Panc1 (cell line): ENCODE results near the gene ZCCHC17.

ENCODE experiments used
- POLR2AphosphoS5 ChIP-seq: IDR thresholded peaks from 2 replicates; pipeline ENCODE4 v1.6.1; 2012; ENCODE audit warnings: mild to moderate bottlenecking, low read depth, low read length, moderate library complexity
- REST ChIP-seq, 2 experiments: IDR thresholded peaks; 2 replicates each; pipeline ENCODE4 v1.6.1; 2011 to 2012; ENCODE audit warnings: low read depth in 2 of 2, control low read depth in 1 of 2, low read length in 1 of 2, mild to moderate bottlenecking in 1 of 2, moderate library complexity in 1 of 2; ENCODE audit not compliant: insufficient read depth in 1 of 2
- SIN3A ChIP-seq: IDR thresholded peaks from 2 replicates; pipeline ENCODE4 v1.6.1; 2012; ENCODE audit warnings: low read depth, mild to moderate bottlenecking, low read length, moderate library complexity, borderline replicate concordance; ENCODE audit not compliant: insufficient read depth
- TF ChIP-seq, protein P1 (sequence below): fragments of 450-650 bp; IDR thresholded peaks from 2 replicates; pipeline ENCODE4 v1.5.1; 2017; ENCODE audit warnings: mild to moderate bottlenecking

GRCh38 chr1:31310198-31310597, 13.4 kb downstream of the ZCCHC17 start:
- TF ChIP-seq, protein P1, sequence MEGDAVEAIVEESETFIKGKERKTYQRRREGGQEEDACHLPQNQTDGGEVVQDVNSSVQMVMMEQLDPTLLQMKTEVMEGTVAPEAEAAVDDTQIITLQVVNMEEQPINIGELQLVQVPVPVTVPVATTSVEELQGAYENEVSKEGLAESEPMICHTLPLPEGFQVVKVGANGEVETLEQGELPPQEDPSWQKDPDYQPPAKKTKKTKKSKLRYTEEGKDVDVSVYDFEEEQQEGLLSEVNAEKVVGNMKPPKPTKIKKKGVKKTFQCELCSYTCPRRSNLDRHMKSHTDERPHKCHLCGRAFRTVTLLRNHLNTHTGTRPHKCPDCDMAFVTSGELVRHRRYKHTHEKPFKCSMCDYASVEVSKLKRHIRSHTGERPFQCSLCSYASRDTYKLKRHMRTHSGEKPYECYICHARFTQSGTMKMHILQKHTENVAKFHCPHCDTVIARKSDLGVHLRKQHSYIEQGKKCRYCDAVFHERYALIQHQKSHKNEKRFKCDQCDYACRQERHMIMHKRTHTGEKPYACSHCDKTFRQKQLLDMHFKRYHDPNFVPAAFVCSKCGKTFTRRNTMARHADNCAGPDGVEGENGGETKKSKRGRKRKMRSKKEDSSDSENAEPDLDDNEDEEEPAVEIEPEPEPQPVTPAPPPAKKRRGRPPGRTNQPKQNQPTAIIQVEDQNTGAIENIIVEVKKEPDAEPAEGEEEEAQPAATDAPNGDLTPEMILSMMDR: no peak
- TF ChIP-seq POLR2AphosphoS5 (no peak), SIN3A (no peak), REST (IDR thresholded peaks at IDR 0.05; ENCODE audit: insufficient read depth in 1 of 2, low read depth in 2 of 2, low read length in 1 of 2) (no peak)
